Astrocyte (in vitro differentiated cells and primary cell): Measurements from ENCODE around the gene SUPT20HL1.

Experiments
- CTCF ChIP-seq: IDR thresholded peaks from 2 replicates; pipeline ENCODE4 v1.5.1; 2011; ENCODE audit warnings: low read depth, mild to moderate bottlenecking, inconsistent platforms, low read length, moderate library complexity; ENCODE audit not compliant: insufficient read depth
- EZH2 ChIP-seq: IDR thresholded peaks from 2 replicates; pipeline ENCODE4 v1.6.1; 2012; ENCODE audit warnings: mild to moderate bottlenecking, low read length, inconsistent platforms; ENCODE audit not compliant: insufficient read depth

GRCh38 chrX:24355095-24355494 lies 5.3 kb upstream of the SUPT20HL1 start:
- TF ChIP-seq CTCF (no peak), EZH2 (no peak)
